COLO829 (cell line): ENCODE measurements around the gene RBM14.
"Not testable (repeated sequence)": the region's sequence is repeated elsewhere in the genome, so short reads cannot be mapped to it uniquely, and the experiment has no call there.

Experiments used
- DNase-seq: peaks from one replicate; pipeline ENCODE4 v3.0.0; 2012; ENCODE audit warnings: low spot score

Gene RBM14

DNA sequence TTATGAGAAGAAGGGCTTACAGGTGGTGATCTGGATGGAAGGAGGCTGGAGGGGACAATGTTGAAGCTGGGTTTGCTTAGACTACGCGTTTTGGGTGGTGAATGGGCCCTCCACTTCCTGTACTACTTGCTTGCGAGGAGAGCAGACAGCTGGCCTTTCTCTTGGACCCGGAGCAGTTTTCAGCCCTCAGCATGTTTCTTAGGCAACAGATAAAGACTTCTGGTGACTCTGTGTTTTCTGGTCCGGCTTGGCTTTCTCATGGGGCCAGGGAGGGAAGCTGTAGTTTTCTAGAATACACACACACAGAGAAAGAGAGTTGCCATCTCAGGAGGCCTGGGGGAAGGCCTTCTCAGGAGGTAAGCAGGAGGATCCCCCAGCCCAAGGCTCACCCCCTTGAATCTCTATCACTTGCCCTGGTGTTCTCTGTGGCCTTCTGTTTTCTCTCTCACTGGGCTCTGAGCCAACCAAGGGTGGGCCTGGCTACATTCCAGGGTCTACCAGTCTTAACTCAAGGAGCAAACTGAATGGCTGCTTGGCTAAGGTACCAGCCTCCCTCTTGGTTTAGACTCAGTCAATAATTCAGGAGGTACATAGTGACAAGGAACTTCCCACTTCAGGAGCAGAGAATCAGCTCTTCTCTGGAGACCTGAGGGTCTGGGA, 21.1 kb upstream of the RBM14 start:
- DNase-seq = no peak

DNA sequence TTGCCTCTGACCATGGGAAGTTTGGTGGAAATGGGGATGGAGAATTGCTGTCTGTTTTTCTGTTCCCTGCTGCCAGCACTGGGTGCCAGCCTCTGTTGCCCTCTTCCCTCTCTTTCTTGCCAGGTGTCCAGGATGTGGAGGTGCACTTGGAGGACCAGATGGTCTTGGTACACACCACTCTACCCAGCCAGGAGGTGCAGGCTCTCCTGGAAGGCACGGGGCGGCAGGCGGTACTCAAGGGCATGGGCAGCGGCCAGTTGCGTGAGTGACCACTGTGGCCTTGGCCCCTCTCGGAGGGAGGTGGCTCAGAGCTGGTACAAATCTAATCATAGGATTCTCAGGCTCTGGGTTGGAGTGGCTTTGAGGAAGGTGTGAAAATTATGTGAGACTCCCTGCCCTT, 17.4 kb upstream of the RBM14 start:
- DNase-seq = no peak

GRCh38 chr11:66600219-66600618, 16.2 kb upstream of the RBM14 start:
- DNase-seq = no peak

- DNase-seq = no peak
These were observed 15.7 kb upstream of the RBM14 start for GRCh38 chr11:66600631-66601233.

- DNase-seq = no peak
These were observed 13.4 kb upstream of the RBM14 start for GRCh38 chr11:66603072-66603471.

GRCh38 chr11:66604155-66604554, 12.3 kb upstream of the RBM14 start:
- no peak for DNase-seq

DNA sequence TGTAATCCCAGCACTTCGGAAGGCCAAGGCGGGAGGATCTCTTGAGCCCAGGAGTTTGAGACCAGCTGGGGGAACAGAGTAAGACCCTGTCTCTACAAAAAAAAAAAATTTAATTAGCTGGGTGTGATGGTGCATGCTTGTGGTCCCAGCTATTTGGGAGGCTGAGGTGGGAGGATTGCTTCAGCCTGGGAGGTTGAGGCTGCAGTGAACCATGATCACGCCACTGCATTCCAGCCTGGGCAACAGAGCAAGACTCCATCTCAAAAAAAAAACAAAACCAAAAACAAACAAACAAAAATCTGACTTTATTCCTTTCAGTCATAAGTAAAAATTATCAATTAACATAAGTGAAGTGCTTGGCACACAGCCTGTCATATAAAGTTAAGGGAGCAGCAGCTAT, 9.8 kb upstream of the RBM14 start:
- DNase-seq = not testable (repeated sequence)

DNA sequence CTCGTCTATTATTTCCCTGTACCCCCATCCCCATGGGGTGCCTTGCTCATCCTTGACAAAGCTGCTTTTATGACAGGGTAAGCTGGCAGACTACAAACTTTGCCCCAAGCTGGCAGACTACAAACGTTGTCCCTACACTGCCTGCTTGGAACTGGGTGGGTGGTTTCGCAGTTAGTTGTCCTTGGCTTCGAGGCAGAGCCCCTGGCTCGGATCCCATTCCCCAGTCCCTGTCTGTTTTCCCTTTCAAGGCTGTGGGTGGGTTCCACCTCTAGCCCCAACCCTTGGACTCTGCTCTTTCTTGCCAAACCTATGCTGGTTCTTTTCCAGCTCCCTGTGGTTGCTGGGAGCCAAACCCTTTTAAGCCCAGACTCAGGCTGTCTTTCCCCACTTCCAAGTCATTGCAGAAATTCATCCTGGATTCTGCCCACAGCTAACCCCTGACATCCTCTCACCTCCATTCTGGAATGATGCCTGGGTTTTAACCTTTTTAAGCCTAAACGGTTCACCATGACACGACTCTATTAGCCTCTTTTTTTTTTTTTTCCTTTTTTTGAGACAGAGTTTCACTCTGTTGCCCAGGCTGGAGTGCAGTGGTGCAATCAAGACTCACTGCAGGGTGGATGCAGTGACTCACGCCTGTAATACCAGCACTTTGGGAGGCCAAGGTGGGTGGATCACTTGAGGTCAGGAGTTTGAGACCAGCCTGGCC, 9.2 kb upstream of the RBM14 start:
- no peak for DNase-seq

DNA sequence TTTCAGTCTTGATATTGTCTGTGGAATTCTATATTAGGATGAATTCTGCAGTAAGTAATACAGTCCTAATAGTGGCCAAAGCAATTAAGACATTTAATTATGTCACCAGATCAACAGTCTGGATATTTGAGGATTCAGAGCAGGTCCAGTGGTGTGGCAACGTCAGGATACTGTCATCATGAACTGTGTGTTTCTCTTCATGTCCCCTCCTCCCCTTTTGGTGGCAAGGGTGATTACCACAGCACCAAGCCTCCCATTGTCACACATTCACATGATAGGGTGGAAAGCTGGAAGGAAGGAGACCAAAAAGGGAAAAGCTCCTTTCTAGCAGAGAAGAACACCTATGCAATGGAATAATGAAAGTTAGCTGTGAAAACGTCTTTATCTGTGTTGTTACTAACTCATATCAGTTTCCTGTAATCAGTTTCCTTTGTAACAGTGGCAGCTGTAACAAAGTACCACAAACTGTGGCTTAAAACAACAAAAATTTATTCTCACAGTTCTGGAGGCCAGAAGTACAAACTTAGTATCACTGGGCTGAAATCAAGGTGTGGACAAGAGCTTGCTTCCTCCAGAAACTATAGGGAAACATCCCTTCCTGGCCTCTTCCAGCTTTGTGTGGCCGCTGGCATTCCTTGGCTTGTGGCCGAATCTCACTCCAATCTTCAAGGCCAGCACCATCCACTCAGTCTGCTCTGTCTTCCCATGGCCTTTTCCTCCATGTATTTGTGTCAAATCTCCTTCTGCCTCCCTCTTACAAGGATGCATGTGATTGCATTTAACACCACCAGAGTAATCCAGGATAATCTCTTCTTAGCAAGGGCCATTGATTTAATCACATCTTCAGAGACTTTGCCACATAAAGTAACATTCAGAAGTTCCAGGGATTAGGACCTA, 6.5 kb upstream of the RBM14 start:
- DNase-seq = no peak

DNA sequence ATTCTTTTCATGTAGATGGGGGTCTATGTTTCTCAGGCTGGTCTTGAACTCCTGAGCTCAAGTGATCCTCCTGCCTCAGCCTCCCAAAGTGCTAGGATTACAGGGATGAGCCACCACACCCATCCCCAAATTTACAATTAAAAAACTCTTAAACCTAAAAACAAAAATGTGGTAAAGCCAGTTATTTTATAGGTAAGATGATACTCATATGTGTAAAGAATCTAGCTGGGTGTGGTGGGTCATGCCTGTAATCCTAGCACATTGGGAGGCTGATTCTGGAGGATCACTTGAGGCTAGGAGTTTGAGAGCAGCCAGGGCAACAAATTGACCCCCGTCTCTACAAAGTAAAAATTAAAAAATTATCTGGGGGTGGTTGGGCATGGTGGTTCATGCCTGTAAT, 4.0 kb upstream of the RBM14 start:
- DNase-seq = no peak

GRCh38 chr11:66614073-66614472, 2.4 kb upstream of the RBM14 start:
- DNase-seq = no peak

DNA sequence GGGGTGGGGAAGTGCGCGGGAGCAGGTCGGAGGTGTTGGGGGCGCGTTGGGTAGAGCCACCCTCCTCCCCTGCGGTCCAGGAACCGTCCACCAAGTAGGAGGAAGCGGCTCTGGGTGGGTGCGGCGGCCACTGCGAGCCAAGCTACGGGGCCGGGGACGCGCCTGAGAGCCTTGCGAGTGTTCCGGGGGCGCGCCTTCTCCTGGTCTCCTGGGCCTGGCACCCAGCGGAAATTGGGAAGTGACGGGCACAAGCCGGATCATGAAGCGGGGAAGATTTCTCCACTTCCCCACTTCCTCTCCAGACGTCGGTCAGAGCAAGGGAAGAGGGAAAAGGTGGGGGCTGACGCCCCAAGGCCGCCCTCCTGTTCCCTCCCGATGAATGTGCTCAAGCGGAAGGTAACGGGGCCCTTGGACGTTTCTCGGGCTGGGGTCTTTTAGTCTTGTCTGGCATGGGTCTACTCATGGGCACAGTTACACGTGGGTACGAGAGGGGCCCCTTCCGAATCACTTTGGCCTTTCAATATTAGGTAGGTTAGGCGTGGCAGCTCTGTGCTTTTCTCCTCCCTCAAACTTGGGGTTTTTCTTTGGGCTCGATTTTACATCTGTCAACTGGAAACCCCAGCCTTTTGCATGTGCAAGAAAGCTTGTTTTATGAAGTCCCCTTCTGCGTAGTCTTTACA, 865 bp downstream of the RBM14 start:
- no peak for DNase-seq

GRCh38 chr11:66619080-66619554, 2.7 kb downstream of the RBM14 start:
- DNase-seq = no peak

DNA sequence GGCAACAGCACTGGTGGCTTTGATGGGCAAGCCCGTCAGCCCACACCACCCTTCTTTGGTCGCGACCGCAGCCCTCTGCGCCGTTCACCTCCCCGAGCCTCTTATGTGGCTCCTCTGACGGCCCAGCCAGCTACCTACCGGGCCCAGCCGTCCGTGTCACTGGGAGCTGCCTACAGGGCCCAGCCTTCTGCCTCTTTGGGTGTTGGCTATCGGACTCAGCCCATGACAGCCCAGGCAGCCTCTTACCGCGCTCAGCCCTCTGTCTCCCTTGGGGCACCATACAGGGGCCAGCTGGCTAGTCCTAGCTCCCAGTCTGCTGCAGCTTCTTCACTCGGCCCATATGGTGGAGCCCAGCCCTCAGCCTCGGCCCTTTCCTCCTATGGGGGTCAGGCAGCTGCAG, 8.0 kb downstream of the RBM14 start:
- no peak for DNase-seq

DNA sequence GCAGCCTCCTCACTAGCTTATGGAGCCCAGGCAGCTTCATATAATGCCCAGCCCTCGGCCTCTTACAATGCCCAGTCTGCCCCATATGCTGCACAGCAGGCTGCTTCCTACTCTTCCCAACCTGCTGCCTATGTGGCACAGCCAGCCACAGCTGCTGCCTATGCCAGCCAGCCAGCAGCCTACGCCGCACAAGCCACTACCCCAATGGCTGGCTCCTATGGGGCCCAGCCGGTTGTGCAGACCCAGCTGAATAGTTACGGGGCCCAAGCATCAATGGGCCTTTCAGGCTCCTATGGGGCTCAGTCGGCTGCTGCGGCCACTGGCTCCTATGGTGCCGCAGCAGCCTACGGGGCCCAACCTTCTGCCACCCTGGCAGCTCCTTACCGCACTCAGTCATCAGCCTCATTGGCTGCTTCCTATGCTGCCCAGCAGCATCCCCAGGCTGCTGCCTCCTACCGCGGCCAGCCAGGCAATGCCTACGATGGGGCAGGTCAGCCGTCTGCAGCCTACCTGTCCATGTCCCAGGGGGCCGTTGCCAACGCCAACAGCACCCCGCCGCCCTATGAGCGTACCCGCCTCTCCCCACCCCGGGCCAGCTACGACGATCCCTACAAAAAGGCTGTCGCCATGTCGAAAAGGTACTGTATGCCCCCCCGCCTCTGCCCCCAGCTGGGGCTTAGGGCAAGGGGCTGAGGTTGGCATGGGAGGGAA, 8.8 kb downstream of the RBM14 start:
- no peak for DNase-seq

- no peak for DNase-seq
These were observed 9.3 kb downstream of the RBM14 start for GRCh38 chr11:66625752-66626149.

DNA sequence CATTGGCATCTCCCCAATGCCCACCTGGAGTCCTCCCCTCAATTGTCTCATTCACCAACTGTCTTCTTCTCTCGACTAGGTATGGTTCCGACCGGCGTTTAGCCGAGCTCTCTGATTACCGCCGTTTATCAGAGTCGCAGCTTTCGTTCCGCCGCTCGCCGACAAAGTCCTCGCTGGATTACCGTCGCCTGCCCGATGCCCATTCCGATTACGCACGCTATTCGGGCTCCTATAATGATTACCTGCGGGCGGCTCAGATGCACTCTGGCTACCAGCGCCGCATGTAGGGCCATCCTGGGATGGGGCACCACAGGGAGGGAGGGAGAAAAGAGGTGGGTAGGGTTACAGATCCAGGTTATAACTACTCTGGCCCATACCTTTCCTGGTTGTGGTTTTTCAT, 10.0 kb downstream of the RBM14 start:
- no peak for DNase-seq

DNA sequence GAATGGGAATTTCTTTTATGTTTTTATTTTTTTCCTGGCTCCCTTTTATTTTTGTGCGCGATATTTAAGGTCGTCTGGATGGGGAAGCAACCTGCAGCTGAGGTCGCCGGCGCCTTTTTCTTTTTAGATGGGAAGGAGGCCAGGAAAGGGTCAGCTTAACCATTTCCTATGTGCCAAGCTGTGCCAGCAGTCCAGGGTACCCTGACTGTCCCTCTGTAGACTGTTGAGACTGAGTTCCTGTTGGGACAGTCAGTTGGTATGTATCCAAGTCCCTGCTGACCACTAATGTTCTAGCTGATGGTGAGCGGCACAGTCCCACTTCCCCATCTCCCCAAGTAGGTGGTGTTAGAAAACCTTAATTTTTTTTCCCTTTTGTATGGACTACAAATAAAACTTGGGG, 10.5 kb downstream of the RBM14 start:
- DNase-seq = no peak

- no peak for DNase-seq
These were observed 11.7 kb downstream of the RBM14 start for GRCh38 chr11:66628061-66628603.

DNA sequence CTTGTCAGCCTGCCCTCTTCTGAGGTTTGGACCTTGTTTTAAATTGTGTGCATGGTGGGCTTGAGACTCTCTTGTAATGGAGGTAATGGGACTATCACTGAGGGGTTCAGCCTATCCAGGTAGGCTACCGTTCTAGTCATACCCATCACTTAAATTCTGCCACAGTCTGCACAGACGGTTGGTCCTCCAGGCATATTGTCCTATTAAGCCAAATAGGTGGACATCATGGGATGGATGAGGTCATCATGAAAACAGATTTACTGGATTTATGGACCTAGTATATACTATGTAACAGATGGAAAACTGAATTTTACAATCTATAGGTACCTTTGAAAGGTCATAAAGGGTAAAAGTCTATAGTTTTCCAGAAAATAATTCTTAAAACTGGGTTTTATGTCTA, 12.9 kb downstream of the RBM14 start:
- DNase-seq = no peak

DNA sequence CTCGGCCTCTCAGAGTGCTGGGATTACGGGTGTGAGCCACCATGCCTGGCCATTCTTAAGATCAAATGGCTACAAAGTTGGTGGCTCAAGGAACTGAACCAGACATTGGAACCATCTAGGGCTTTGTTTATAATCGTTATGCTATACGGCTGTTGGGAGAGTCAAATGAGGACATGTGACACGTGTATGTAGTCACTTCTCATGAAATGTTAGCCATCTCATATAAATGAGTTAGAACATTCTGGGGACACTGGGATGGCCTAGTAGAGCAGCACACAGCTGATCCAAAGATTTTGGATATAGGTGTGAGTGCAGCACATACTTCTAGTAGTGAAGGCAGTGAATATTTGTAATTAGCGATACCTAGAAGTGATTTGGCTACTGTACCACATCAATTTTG, 15.5 kb downstream of the RBM14 start:
- DNase-seq = no peak
